ENCODE measurements around the gene TNIK.

TNIK gene

DNA sequence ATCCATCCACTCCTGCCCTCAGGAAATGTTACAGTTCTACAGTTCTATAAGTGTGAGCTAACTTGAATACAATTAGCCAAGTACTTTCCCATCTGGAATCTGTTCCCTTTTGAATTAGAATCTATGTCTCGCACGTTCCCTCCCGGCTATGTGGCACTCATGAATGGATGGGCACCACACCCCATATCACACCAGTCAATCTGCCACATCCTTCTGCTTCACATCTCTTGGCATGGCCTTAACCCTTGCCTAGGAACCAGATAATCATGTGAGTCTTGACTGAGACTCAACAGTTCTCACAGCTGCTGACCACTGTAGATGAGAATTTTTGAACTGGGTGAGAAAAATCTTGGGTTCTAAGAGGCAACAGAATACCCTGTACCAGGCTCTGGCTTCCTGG lies 180.2 kb downstream of the TNIK start:
- no peaks in the 10 kb centered on the region for H3K27me3 Mint-ChIP-seq (ENCODE audit: low read depth, poor library complexity)
- H3K9me3 Mint-ChIP-seq, result peaks cover 4% of the 10 kb centered on the region
- H3K36me3 Mint-ChIP-seq (ENCODE audit: low read depth), result peaks cover 5% of the 10 kb centered on the region
- H3K4me1 Mint-ChIP-seq, result peaks cover 20% of the 10 kb centered on the region
- H3K27ac Mint-ChIP-seq, result no peak overlapping the region
- TF ChIP-seq, protein P1, sequence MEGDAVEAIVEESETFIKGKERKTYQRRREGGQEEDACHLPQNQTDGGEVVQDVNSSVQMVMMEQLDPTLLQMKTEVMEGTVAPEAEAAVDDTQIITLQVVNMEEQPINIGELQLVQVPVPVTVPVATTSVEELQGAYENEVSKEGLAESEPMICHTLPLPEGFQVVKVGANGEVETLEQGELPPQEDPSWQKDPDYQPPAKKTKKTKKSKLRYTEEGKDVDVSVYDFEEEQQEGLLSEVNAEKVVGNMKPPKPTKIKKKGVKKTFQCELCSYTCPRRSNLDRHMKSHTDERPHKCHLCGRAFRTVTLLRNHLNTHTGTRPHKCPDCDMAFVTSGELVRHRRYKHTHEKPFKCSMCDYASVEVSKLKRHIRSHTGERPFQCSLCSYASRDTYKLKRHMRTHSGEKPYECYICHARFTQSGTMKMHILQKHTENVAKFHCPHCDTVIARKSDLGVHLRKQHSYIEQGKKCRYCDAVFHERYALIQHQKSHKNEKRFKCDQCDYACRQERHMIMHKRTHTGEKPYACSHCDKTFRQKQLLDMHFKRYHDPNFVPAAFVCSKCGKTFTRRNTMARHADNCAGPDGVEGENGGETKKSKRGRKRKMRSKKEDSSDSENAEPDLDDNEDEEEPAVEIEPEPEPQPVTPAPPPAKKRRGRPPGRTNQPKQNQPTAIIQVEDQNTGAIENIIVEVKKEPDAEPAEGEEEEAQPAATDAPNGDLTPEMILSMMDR (IDR thresholded peaks at IDR 0.05), result no peak
- no peak overlapping the region for H3K4me3 Mint-ChIP-seq
- DNase-seq, result no peak

DNA sequence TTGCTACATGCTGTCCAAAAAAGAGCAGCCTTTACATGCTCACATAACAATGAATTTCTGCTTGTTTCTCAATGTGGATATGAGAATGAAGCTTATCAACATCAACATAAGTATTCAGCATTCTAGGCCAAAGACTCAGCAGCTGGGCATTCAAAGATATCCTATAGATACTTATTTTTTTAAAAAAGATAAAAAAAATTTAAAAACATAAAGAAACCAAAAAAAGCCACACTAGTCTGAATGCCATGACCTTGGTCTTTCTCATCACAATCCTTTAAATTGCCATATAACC lies 182.0 kb downstream of the TNIK start:
- no peak for DNase-seq
- Mint-ChIP-seq H3K4me1 (peaks cover 8% of the 10 kb centered on the region), H3K27me3 (ENCODE audit: low read depth, poor library complexity) (no peaks in the 10 kb centered on the region), H3K36me3 (ENCODE audit: low read depth) (peaks cover 6% of the 10 kb centered on the region), H3K9me3 (peaks cover 8% of the 10 kb centered on the region), H3K27ac (no peak overlapping the region), H3K4me3 (no peak overlapping the region)
- TF ChIP-seq, protein P1 (IDR thresholded peaks at IDR 0.05), result no peak

DNA sequence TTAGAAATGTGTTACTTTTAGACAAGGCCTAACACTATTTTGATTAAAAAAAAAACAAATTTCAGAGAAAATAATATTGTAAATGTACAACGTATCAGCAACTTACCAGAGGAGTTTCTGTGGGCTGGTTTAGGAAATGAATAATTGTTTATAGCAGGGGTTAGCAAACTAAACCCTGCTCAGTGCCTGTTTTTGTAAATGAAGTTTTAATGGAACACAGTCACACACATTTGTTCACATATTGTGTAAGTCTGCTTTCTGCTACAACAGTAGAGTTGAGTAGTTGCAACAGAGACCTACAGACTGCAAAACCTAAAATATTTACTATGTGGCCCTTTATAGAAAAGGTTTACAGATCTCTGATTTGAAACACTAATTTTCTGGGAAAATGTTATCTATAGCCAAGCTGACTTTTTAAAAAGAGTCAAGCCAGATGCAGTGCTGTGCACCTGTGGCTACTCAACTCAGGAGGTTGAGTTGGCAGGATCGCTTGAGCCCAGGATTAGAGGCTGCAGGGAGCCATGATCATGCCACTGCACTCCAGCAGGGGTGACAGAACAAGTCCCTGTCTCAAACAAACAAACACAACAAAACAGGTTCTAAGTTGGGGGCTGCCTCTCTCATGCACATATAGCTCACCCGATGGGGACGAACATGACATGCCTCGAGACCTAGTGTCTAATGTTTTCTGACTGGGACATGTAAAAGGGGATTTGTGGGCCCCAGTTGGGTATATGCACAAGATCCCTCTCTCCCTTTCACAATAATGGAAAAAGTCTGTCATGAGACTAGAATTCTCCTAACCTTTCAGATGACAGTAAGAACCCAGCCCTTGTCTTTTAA lies 182.5 kb downstream of the TNIK start:
- Mint-ChIP-seq H3K36me3 (ENCODE audit: low read depth) (peaks cover 7% of the 10 kb centered on the region), H3K27me3 (ENCODE audit: low read depth, poor library complexity) (no peaks in the 10 kb centered on the region), H3K9me3 (peaks cover 9% of the 10 kb centered on the region), H3K4me1 (peaks cover 8% of the 10 kb centered on the region), H3K4me3 (no peak overlapping the region), H3K27ac (no peak overlapping the region)
- TF ChIP-seq, protein P1 (IDR thresholded peaks at IDR 0.05), result no peak
- no peak for DNase-seq

DNA sequence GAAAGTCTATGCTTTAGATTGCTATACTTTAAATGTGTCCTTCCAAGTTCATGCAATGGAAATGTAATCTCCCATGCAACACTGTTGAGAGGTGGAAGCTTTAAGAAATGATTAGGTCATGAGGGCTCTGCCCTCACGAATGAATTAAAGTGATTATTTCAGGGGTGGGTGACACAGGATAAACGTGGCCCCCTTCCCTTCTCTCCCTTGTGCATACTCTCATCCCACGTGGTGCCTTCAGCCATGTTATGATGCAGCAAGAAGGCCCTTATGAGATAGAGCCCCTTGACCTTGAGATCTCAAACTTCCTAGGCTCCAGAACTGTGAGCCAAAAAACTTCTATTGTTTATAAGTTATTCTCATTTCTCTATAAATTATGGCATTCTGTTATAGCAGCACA lies 183.3 kb downstream of the TNIK start:
- Mint-ChIP-seq H3K4me1 (peaks cover 5% of the 10 kb centered on the region), H3K27me3 (ENCODE audit: low read depth, poor library complexity) (no peaks in the 10 kb centered on the region), H3K4me3 (no peak overlapping the region), H3K27ac (no peak overlapping the region), H3K36me3 (ENCODE audit: low read depth) (peaks cover 10% of the 10 kb centered on the region), H3K9me3 (peaks cover 12% of the 10 kb centered on the region)
- TF ChIP-seq, protein P1 (IDR thresholded peaks at IDR 0.05), result no peak
- no peak for DNase-seq

DNA sequence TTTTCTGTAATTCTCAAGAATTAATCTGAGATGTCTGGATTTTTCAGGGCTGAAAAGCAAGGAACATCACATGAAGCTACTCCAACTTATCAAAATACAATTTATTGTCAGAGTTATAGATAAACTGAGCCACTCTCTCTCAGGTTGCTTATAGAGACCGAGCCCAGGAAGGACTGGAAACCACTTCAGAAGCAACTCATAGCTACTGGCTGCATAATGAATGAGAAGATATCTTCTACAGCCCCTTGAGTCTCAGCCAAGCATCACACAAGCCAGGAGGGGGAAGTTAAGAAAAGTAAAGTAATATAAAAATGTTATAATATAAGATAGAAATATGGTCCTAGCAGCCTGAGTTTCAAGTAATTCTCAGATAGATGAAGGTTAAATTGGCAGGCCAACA lies 186.0 kb downstream of the TNIK start:
- H3K27me3 Mint-ChIP-seq (ENCODE audit: low read depth, poor library complexity), result no peaks in the 10 kb centered on the region
- H3K36me3 Mint-ChIP-seq (ENCODE audit: low read depth), result peaks cover 10% of the 10 kb centered on the region
- TF ChIP-seq, protein P1 (IDR thresholded peaks at IDR 0.05), result no peak
- no peak overlapping the region for H3K4me3 Mint-ChIP-seq
- DNase-seq, result no peak
- no peaks in the 10 kb centered on the region for H3K4me1 Mint-ChIP-seq
- no peak overlapping the region for H3K27ac Mint-ChIP-seq
- H3K9me3 Mint-ChIP-seq, result peaks cover 12% of the 10 kb centered on the region

DNA sequence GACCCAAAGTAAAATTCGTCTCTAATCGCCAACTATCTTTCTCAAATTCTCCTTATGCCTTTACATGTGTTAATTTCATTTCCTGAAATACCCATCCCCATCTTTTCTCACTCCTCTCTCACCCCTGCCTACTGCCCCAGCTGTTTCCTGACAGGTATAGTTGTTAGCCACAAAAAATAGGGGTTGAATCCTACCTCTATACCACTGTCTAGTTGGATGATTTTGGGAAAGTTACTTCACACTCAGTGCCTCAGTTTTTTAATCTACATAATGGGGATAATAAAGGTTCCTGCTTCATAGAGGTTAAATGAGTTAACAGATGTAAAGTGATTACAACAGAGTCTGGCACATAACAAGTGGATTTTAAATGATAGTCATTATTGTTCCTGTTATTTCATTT lies 189.7 kb downstream of the TNIK start:
- H3K36me3 Mint-ChIP-seq (ENCODE audit: low read depth), result peaks cover 10% of the 10 kb centered on the region
- peaks cover 12% of the 10 kb centered on the region for H3K9me3 Mint-ChIP-seq
- H3K4me1 Mint-ChIP-seq, result no peaks in the 10 kb centered on the region
- H3K27me3 Mint-ChIP-seq (ENCODE audit: low read depth, poor library complexity), result no peaks in the 10 kb centered on the region
- TF ChIP-seq, protein P1 (IDR thresholded peaks at IDR 0.05), result no peak
- DNase-seq, result no peak
- no peak overlapping the region for H3K27ac Mint-ChIP-seq
- no peak overlapping the region for H3K4me3 Mint-ChIP-seq
